Measurements from ENCODE around the gene RIPK1.

The RIPK1 gene

GRCh38 chr6:3035397-3035796 lies 32.9 kb upstream of the RIPK1 start:
- TF ChIP-seq EZH2phosphoT487 (IDR thresholded peaks at IDR 0.05; ENCODE audit: borderline replicate concordance) (no peak), CTCF (conservative IDR thresholded peaks at IDR 0.05; ENCODE audit: low read length) (no peak)
- Histone ChIP-seq H2AFZ (ENCODE audit: low read length) (no peak overlapping the region), H3K9ac (ENCODE audit: low read depth, low read length, poor library complexity, severe bottlenecking) (no peak overlapping the region), H3F3A (ENCODE audit: low read depth) (no peaks in the 10 kb centered on the region), H3K4me2 (ENCODE audit: low read depth, low read length, poor library complexity, severe bottlenecking) (no peak overlapping the region), H4K20me1 (ENCODE audit: insufficient read depth, low read length, poor library complexity, severe bottlenecking) (no peaks in the 10 kb centered on the region), H3K9me3 (ENCODE audit: insufficient read depth, low read depth, low read length) (no peaks in the 10 kb centered on the region), H3K9me2 (replicated peaks; ENCODE audit: low read depth, low read length) (no peaks in the 10 kb centered on the region), H3K36me3 (ENCODE audit: insufficient read depth, low read length) (no peaks in the 10 kb centered on the region), H3K79me2 (ENCODE audit: insufficient read depth, low read length) (no peaks in the 10 kb centered on the region), H3K4me3 (ENCODE audit: low read length, poor library complexity, severe bottlenecking) (no peak overlapping the region), H3K27me3 (ENCODE audit: insufficient read depth, low read length, poor library complexity, severe bottlenecking) (no peaks in the 10 kb centered on the region), H3K4me1 (ENCODE audit: insufficient read depth, low read length, poor library complexity, severe bottlenecking) (no peaks in the 10 kb centered on the region)

- Histone ChIP-seq H3K9me2 (replicated peaks; ENCODE audit: low read depth, low read length) (no peaks in the 10 kb centered on the region), H3K9ac (ENCODE audit: low read depth, low read length, poor library complexity, severe bottlenecking) (no peak overlapping the region), H3K79me2 (ENCODE audit: insufficient read depth, low read length) (no peaks in the 10 kb centered on the region), H3F3A (ENCODE audit: low read depth) (no peaks in the 10 kb centered on the region), H3K9me3 (ENCODE audit: insufficient read depth, low read depth, low read length) (no peaks in the 10 kb centered on the region), H3K4me2 (ENCODE audit: low read depth, low read length, poor library complexity, severe bottlenecking) (no peak overlapping the region), H3K4me3 (ENCODE audit: low read length, poor library complexity, severe bottlenecking) (no peak overlapping the region), H3K4me1 (ENCODE audit: insufficient read depth, low read length, poor library complexity, severe bottlenecking) (no peaks in the 10 kb centered on the region), H2AFZ (ENCODE audit: low read length) (no peak overlapping the region), H3K27me3 (ENCODE audit: insufficient read depth, low read length, poor library complexity, severe bottlenecking) (no peaks in the 10 kb centered on the region), H4K20me1 (ENCODE audit: insufficient read depth, low read length, poor library complexity, severe bottlenecking) (no peaks in the 10 kb centered on the region), H3K36me3 (ENCODE audit: insufficient read depth, low read length) (no peaks in the 10 kb centered on the region)
- TF ChIP-seq EZH2phosphoT487 (IDR thresholded peaks at IDR 0.05; ENCODE audit: borderline replicate concordance) = no peak
- TF ChIP-seq CTCF (conservative IDR thresholded peaks at IDR 0.05; ENCODE audit: low read length) = no peak
Measured at GRCh38 chr6:3036861-3037637, 31.2 kb upstream of the RIPK1 start.

- Histone ChIP-seq H4K20me1 (ENCODE audit: insufficient read depth, low read length, poor library complexity, severe bottlenecking) (no peaks in the 10 kb centered on the region), H2AFZ (ENCODE audit: low read length) (no peak overlapping the region), H3F3A (ENCODE audit: low read depth) (no peaks in the 10 kb centered on the region), H3K4me1 (ENCODE audit: insufficient read depth, low read length, poor library complexity, severe bottlenecking) (no peaks in the 10 kb centered on the region), H3K27me3 (ENCODE audit: insufficient read depth, low read length, poor library complexity, severe bottlenecking) (no peaks in the 10 kb centered on the region), H3K79me2 (ENCODE audit: insufficient read depth, low read length) (no peaks in the 10 kb centered on the region), H3K4me2 (ENCODE audit: low read depth, low read length, poor library complexity, severe bottlenecking) (no peak overlapping the region), H3K4me3 (ENCODE audit: low read length, poor library complexity, severe bottlenecking) (no peak overlapping the region), H3K9ac (ENCODE audit: low read depth, low read length, poor library complexity, severe bottlenecking) (no peak overlapping the region), H3K36me3 (ENCODE audit: insufficient read depth, low read length) (no peaks in the 10 kb centered on the region), H3K9me3 (ENCODE audit: insufficient read depth, low read depth, low read length) (no peaks in the 10 kb centered on the region), H3K9me2 (replicated peaks; ENCODE audit: low read depth, low read length) (no peaks in the 10 kb centered on the region)
- TF ChIP-seq EZH2phosphoT487 (IDR thresholded peaks at IDR 0.05; ENCODE audit: borderline replicate concordance) (no peak), CTCF (conservative IDR thresholded peaks at IDR 0.05; ENCODE audit: low read length) (no peak)
Measured at GRCh38 chr6:3037638-3038365, 30.5 kb upstream of the RIPK1 start.
